B cell (primary cell): ENCODE measurements around the gene GLRA1.

Experiments used
- CTCF ChIP-seq: fragments of 200-600 bp; IDR thresholded peaks from one replicate; pipeline ENCODE4 v1.8.0; 2022; ENCODE audit warnings: antibody characterized with exemption, mild to moderate bottlenecking
- EZH2 ChIP-seq: IDR thresholded peaks from 2 replicates; pipeline ENCODE4 v1.6.1; 2012; ENCODE audit warnings: borderline replicate concordance, low read depth, mild to moderate bottlenecking, moderate library complexity, low read length; ENCODE audit not compliant: insufficient read depth, poor library complexity, severe bottlenecking

- no peak for TF ChIP-seq CTCF
- TF ChIP-seq EZH2 = no peak
These were observed 29.0 kb downstream of the GLRA1 start for GRCh38 chr5:151895660-151896030.
